Fibroblast of skin of right quadriceps (primary cell): Measurements from ENCODE around the gene USP1.

Experiments used
- DNase-seq: peaks from one replicate; pipeline ENCODE4 v3.0.0-alpha.2; 2013

Gene USP1

DNA sequence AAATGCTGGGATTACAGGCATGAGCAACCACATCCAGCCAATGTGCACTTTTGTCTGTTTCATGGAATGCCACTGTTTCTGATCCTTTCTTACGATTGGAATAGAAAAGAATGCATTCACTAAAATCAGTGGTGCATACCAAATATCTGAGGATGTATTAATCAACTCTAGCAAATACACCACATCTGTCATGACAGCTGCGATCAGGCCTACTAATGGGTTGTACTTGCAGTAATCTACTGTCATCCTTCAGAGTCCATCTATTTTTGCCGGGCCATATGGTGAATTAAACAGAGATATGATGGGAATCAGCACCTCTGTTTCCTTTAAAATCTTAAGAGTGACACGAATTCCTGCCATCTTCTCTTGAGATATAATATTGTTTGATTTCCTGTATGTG, 8.5 kb upstream of the USP1 start:
- DNase-seq = no peak

DNA sequence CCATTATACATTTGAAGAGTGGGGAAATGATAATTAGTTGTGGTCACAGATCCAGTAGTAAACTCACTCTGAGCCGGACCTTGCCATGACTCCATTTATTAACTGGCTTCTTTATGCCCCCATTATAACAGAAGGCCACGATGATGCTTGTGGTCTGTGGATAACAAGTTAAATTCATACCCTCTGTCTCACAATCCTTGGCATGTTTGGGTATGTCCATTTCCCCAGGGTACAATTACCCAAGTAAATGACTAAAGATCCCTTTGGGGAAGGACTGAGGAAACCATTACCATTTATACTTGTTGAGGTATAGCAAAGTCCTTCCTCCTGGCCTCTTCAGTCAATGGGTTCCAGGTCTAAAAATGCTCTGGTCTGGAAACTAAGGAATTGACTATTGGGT, 7.3 kb upstream of the USP1 start:
- DNase-seq = no peak

DNA sequence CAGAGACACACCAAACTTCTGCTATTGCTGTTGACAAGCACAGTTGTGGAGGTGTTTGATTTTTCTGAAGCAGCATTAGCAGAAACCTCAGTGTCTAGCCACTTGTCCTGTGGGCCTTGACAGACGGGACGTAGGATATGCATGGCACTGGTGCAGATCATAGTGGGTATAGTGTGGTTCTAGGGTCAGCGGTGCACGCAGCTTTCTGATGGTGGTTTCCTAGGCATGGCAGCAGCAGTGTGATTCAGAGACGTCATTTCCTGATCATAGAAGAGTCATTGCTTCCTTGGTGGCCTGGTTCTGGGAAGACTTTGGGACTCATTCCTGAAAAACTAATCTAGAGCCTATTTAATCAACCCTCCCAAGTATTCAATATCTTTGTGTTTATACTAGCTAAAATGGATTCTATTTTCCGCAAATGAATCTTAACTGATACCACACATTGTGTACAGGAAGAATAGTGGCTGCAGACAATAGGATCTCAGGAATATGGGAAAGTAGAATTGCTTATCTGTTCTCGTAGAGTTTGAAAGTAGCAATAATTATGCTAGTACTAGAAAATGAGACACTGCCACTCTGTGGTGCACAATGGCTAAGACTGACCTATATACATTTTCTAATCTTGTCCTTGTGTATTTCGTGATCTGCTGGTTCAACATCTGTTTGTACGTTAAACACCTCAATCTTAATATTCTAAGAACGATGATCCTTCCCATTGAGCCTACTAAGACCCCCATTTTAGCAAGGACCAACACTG, 2.8 kb upstream of the USP1 start:
- DNase-seq = no peak

DNA sequence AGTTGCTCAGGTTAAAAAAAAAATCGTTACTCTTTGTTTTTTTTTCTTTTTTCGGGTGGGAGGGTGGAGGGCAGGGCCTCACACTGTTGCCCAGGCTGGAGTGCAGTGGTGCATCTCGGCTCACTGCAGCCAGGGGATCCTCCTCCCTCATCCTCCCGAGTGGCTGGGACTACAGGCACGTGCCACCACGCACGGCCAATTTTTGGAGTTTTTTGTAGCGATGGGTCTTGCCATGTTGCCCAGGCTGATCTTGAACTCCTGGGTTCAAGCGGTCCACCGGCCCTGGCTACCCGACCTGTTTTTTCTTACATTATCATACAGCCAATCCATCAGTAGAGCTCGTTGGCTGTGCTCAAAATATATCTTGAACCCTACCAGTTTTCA, 2.2 kb upstream of the USP1 start:
- no peak for DNase-seq

DNA sequence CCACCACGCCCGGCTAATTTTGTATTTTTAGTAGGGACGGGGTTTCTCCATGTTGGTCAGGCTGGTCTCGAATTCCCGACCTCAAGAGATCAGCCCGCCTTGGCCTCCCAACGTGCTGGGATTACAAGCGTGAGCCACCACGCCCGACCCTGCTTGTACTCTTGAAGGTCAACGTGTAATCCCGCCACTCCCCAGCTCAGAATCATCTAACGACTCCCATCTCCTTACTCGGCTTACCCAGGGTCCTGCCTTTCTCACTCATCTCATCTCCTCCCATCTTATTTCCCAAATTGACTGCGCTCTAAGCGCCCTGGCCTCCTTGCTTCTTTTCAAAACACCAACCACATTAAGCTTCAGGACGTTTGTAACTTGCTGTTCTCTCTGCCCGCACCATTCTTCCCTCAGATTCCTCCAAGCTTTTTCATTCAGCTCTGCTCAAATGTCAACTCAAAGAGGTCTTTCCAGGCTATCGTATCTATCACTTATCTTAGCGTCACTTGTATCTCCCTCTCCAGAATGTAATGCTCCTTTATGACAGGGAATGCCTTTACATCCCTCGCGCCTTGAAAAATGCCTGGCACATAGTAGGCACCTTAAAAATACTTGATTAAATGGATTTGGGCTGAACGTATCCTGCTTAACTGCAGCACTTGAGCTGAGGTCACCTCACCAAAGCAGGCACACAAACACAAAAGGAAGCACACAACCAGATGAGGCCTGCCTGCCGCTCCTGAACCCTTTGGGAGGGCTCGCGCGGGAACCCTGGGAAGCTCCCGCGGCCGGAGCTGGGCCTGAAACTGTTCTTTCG, 1.4 kb upstream of the USP1 start:
- no peak for DNase-seq

DNA sequence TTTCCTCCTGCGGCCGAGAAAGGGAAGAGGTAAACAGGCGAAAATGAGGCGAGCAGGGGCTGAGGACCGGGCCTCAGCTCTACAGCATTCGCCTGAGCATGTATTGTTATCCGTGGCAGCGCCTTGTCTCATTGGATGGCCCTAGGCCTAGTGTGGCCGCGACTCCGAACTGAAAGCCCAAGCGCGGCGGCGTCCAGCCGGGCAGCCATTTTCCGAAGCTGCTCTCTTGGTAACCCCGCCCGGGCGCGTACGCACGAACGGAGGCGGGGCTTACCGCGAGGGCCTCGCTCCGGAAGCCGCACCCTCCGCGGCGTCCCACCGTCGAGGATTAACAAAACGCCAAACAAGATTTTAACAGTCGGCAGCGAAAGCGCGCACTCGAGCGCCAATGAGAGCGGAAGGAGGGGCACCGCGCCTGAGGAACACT, 797 bp upstream of the USP1 start:
- DNase-seq = no peak

DNA sequence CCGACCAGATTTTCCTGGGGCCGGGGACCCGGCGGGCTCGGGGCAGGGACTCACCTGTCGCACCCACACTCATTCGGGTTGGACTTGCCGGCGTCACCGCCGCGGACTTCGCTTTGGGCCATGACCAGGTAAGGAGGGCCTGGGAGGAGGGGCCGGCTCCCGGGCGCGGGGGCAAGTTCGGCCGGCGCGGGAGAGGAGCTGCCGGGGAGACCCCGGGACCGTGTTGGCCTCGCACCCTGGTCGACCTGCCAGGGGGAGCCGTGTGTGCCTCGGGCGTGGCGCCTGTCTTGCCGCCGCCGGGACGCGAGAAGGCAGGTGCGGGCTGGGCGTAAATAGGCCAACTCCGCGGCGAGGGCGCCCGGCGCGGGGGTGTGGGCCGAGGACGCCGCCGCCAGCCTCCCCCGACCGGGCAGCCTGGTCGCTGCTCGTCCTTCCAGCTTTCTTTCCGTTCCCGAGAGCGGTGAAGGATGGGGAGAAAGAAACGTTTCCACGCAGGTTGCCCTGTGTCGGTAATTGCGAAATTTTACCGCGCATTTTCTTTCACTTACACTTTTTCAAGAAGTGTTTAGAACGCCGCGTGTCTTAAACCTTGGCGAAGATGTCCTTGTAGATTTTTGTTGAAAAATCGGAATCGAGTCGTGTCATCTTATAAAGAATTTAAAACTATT, 558 bp downstream of the USP1 start:
- DNase-seq = no peak

DNA sequence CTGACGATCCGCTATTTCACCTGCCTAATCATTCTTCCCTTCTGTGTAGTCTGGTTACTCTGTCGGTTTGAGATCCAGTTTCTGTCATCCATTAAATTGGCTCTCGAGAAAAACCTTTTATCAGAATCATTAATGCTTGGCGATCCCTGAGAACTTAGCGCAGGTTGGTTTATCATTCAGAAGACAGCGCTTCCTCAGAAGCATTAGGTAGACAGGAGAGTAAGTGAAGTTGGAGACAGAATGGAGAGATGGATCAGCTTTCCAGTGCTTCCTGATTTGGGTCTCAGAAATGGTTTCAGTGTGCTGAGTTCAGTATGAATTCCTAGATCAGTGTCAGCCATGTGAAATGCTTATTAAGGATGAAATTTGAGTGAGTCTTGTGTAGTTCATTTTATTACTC, 1.3 kb downstream of the USP1 start:
- DNase-seq = no peak

DNA sequence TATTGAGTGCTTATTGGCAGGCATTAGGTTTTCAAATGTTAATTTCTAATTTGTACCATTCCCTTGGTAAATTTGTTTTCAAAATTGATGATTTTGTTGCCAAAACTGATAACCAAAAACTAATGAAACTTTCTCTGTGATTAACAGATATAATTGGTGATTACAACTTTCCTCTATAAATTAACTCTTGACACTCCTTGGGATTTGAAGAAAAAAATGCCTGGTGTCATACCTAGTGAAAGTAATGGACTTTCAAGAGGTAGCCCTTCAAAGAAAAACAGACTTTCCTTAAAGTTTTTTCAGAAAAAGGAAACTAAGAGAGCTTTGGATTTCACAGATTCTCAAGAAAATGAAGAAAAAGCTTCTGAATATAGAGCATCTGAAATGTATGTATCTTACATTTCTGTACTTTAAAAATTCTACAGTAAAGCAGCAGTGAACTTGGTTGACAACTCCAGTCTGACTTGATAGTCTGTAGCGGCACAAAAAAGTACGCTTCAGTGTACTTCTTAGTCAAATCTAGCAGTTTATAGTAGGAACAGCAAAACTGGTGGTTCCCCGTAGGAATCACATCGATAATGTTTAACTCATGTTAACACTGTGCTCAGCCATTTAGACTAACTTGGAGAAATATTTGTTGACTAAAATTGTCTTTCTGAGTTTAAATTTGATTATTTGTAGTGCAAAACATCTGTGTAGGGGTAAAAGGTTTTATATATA, 3.0 kb downstream of the USP1 start:
- DNase-seq = no peak

DNA sequence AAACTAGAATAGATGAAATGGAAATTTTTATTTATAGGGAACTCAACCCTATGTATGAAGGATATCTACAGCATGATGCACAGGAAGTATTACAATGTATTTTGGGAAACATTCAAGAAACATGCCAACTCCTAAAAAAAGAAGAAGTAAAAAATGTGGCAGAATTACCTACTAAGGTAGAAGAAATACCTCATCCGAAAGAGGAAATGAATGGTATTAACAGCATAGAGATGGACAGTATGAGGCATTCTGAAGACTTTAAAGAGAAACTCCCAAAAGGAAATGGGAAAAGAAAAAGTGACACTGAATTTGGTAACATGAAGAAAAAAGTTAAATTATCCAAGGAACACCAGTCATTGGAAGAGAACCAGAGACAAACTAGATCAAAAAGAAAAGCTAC, 7.9 kb downstream of the USP1 start:
- DNase-seq = no peak

DNA sequence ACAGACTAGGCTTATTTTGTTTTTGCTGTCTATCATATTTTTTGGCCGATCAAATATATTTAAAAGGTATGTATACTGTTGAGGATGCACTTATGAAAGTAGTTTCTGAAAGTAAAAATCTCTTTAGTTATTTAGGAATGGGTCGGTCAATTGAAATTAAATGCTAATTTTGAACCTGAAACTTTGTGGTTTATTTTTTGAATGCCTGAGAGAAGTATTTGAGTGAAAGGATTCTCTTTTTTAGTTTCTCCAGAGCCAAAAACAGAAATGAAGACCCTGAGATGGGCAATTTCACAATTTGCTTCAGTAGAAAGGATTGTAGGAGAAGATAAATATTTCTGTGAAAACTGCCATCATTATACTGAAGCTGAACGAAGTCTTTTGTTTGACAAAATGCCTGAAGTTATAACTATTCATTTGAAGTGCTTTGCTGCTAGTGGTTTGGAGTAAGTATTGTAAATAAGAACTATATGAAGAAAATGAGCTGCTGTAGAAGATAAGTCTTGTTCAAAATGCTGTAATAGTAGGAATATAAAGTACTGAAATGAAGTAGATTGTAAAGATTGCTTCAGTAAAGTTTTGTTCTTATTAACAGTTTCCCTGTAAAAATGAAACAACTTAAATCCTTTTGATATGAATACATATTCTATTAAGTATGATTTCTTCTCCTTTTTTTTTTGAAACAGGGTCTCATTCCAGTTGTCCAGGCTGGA, 11.5 kb downstream of the USP1 start:
- no peak for DNase-seq

DNA sequence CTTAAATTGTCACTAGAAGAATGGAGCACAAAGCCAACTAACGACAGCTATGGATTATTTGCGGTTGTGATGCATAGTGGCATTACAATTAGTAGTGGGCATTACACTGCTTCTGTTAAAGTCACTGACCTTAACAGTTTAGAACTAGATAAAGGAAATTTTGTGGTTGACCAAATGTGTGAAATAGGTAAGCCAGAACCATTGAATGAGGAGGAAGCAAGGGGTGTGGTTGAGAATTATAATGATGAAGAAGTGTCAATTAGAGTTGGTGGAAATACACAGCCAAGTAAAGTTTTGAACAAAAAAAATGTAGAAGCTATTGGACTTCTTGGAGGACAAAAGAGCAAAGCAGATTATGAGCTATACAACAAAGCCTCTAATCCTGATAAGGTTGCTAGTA, 13.5 kb downstream of the USP1 start:
- no peak for DNase-seq

DNA sequence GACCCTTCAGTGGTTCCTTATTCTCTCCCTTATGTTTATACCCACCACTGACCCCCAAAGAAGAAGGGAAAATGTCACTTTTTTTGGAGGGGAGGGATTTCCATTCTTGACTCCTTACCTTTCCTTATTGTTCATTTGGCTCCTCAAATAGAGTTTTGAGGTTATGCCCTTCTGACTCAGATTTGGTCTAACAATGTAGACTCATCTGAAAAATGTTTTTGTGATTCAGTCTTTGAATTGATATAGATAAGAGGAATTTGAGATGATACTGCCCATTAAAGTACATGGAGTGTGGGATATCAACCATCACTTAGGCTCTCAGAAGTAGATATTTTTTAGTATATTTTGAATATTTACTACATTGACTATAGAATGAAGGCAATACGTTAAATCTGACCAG, 16.1 kb downstream of the USP1 start:
- no peak for DNase-seq

DNA sequence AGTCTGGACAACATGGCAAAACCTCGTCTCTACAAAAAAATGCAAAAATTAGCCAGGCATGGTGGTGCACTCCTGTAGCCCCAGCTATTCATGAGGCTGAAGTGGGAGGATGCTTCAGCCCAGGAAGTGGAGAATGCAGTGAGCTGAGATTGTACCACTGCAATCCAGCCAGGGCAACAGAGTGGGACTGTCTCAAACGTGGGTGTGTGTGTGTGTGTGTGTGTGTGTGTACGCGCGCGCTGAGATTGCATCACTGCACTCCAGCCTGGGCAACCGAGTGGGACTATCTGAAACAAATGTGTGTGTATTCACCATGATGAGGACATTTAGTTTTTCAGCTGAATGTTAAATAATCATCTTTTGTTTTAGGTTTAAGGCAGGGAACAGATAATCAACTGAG, 21.1 kb downstream of the USP1 start:
- no peak for DNase-seq

DNA sequence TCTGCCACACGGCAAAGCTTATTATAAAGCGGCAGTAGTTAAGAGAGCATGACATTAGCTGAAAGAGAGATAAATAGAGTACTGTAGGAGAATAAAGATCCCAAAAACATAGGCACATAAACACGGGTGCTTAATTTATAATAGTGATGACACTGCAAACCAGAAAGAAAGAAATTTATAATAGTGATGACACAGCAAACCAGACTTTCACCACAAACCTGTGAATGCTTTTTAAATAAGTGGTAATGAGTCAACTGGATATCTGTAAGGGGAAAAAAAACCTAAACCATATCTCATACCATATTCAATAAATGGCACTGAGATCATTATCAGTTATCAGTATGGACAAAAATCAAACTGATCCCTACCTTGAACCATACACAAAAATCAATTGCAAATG, 25.5 kb downstream of the USP1 start:
- DNase-seq = peak; percentile 61

DNA sequence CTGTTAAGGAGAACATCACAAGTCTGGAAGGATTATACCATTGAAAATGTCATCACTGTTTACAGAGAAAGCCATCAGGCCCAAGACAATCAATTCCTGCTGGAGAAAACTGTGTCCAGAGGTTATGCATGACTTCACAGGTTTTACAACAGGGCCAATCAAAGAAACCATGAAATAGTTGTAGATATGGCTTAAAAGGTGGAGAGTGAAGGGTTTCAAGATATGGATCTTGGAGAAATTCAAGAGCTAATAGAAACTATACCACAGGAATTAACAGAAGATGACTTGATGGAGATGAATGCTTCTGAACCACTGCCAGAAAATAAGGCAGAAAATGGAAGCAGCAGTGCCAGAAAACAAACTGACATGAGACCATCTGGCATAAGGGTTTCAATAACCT, 30.2 kb downstream of the USP1 start:
- peak; percentile 19 for DNase-seq

DNA sequence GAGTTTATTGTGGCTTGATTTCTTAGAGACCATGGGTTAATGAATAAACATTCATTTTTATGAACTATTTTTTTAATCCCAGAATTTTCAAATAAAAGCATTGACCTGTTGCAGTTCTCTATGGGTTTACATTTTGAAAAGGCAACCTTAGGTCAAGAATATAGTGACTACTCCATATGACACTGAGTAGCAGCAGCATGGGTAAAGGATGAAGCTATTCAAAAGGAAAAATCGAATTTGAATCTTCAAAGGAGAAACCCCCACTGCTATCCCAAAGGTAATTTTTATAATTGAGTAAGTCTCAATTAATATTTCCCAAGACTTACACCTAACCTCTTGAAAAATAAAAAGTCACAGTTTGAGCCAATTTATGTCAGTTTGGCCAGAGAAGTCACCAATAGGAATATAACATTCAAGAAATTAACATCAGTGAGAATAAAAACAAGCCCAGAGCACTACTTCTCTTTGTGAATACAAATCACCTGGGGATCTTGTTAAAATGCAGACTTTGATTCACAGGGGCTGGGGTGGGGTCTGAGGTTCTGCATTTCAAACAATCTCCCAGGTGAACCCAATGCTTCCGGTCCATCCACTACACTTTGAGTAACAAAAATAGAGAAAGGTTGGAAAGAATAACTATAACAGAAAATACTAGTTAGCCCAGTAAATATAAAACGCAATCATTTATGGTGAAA, 39.8 kb downstream of the USP1 start:
- no peak for DNase-seq

DNA sequence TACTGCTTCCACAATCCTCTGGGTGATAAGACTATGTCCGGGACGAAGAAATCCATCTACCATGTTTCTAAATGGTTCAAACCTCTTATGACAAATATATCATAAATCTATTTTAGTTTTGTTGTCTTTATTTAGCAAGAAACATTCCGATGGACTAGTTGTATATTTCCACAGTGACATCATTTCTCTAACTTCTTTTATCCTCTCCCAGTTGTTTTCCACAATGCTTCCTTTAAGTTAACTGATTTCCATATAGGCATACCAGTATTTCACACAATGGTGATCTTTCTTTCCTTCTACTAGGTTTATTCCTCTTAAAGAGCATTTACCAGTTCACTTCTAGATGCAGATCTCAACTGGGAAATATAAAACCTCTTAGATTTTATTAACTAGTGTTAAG, 44.8 kb downstream of the USP1 start:
- peak; percentile 12 for DNase-seq

DNA sequence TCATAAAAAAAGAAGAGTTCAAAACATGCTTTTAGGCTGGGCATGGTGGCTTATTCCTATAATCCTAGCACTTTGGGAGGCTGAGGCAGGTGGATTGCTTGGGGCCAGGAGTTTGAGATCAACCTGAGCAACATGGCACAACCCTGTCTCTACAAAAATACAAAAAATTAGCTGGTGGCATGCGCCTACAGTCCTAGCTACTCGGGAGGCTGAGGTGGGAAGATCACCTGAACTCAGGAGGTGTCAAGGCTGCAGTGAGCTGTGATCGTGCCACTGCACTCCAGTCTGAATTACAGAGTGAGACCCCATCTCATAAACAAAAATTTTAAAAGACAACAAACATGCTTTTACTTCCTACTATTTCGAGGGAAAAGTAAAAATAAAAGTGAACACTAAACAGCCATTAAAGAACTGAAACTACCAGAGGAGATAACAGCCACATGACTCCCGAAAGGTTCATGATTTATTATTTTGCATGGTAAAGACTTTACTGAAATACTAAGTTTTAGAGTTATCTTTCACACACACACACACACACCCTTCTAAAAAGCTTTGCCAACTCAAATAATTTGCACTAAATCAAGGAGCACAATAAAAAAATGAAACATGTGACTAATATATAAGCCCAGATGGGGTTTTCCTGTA, 48.1 kb downstream of the USP1 start:
- DNase-seq = no peak

DNA sequence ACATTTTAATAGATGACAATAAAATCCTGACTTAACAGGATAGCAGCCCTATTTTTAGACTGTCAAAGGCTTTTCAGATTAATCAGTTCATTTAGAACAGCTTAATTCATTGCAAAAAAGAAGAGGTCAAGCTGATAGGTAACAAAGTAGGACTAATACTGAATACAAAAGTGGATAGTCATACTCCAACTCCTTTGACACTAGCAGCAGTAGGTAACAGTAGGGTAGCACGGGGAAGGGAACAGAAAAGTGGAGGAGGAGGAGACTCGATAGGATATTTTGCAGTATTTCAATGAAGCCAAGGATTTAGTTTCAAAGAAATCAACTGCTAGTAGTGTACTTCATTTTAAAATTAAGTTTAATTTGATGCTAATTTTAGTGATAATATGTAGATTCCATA, 51.1 kb downstream of the USP1 start:
- DNase-seq = no peak

DNA sequence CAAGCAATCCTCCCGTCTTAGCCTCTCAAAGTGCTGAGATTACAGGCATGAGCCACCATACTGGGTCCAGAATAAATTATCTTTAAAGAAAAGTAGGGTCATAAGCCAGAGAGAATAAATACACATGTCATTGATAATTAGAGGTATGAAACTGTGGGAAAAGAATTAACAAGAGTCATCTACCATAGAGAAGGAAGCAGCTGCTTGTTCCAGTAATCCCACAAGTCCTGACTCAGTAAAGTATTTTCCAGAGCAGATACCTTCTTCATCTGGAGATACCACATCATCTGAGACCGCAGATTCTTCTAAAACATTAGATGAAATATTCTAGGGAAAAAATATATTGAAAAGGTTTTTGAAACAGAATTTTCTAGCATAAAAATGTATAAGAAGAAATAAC, 55.7 kb downstream of the USP1 start:
- no peak for DNase-seq

DNA sequence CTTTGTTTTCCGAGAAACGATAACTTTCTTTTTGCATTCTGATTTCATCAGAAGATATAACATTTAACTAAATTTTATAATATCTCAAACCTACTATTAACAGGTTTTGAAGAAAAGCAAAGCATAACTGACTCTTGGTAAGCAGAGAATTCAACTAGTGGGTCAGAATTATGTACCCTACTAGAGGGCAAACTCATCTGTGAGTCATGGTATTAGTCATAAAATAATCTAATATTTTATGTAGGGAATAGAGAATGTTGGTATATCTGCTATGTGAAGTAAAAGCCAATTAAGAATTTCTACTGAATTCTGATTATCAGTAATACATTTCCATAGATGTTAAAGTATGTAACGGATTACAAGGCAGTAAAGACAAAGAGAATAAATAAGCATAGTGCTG, 56.8 kb downstream of the USP1 start:
- no peak for DNase-seq
